Brain pericyte (primary cell): ENCODE data around the gene OPA1.
"Not testable (repeated sequence)": the region's sequence is repeated elsewhere in the genome, so short reads cannot be mapped to it uniquely, and the experiment has no call there.

Experiments
- DNase-seq: peaks from one replicate; pipeline ENCODE4 v3.0.0-alpha.2; 2012; ENCODE audit warnings: low read depth, low spot score

OPA1 gene

GRCh38 chr3:193589129-193589528 is 3.9 kb upstream of the OPA1 start:
- no peak for DNase-seq

GRCh38 chr3:193589616-193590015 is 3.4 kb upstream of the OPA1 start:
- no peak for DNase-seq

- DNase-seq = no peak
Measured at GRCh38 chr3:193590088-193590856, 2.7 kb upstream of the OPA1 start.

GRCh38 chr3:193593668-193594030 is 641 bp downstream of the OPA1 start:
- DNase-seq = no peak

GRCh38 chr3:193594946-193595689 is 2.1 kb downstream of the OPA1 start:
- DNase-seq = no peak

GRCh38 chr3:193595939-193596487 is 3.0 kb downstream of the OPA1 start:
- no peak for DNase-seq

- DNase-seq = no peak
Measured at GRCh38 chr3:193598202-193598601, 5.2 kb downstream of the OPA1 start.

GRCh38 chr3:193599393-193599792 is 6.4 kb downstream of the OPA1 start:
- DNase-seq = no peak

GRCh38 chr3:193605876-193606275 is 12.9 kb downstream of the OPA1 start:
- DNase-seq = no peak

GRCh38 chr3:193606892-193607291 is 13.9 kb downstream of the OPA1 start:
- DNase-seq = not testable (repeated sequence)

- not testable (repeated sequence) for DNase-seq
Measured at GRCh38 chr3:193610516-193610915, 17.5 kb downstream of the OPA1 start.

GRCh38 chr3:193614430-193614829 is 21.4 kb downstream of the OPA1 start:
- no peak for DNase-seq

GRCh38 chr3:193617628-193618027 is 24.6 kb downstream of the OPA1 start:
- DNase-seq = no peak

GRCh38 chr3:193620057-193620456 is 27.0 kb downstream of the OPA1 start:
- no peak for DNase-seq

GRCh38 chr3:193620650-193621049 is 27.6 kb downstream of the OPA1 start:
- DNase-seq = no peak

- DNase-seq = no peak
Measured at GRCh38 chr3:193621127-193621526, 28.1 kb downstream of the OPA1 start.

- no peak for DNase-seq
Measured at GRCh38 chr3:193630005-193630404, 37.0 kb downstream of the OPA1 start.

- no peak for DNase-seq
Measured at GRCh38 chr3:193637831-193638230, 44.8 kb downstream of the OPA1 start.

GRCh38 chr3:193638833-193639232 is 45.8 kb downstream of the OPA1 start:
- DNase-seq = no peak

GRCh38 chr3:193640165-193640715 is 47.2 kb downstream of the OPA1 start:
- DNase-seq = no peak

GRCh38 chr3:193640728-193641439 is 47.9 kb downstream of the OPA1 start:
- DNase-seq = no peak

GRCh38 chr3:193641440-193641775 is 48.4 kb downstream of the OPA1 start:
- DNase-seq = no peak
